ENCODE data around the gene JMJD6. TPM values are rescaled to one million over a fixed set of nuclear protein-coding genes. Genes with fewer than 3 reads are reported as not detected.

The JMJD6 gene
- total and polyA plus RNA-seq, 8 donors = 9.3 to 47.3 (median 23.0) TPM

DNA sequence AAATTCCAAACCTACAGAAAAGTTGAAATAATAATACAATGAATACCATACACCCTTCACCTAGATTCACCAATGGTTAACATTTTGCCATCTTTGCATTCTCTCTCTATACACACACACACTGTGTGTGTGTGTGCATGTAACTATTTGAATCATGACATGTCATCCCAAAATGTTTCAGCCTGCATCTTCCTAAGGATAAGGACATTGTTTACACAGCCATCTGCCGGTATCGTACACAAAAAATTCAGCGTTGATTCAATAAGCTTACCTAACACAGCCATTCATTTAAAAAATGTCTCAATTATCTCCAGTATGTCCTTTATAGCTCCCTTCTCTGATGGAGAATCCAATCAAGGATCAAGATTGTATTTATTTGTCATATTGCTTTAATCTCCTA lies 19.6 kb downstream of the JMJD6 start:
- no peak overlapping the region for H3K4me3 ChIP-seq
- DNase-seq = no peak
- 69 to 88% (median 79%) methylated on average over 3 of the region's 3 CpGs for WGBS, 5 donors
- no peaks in the 10 kb centered on the region for H3K27me3 ChIP-seq
- peak overlapping the region in 2 of 5 donors; percentile 89 to 96 for H3K27ac ChIP-seq
- no peaks in the 10 kb centered on the region for H3K9me3 ChIP-seq
- TF ChIP-seq POLR2AphosphoS5 (IDR thresholded peaks at IDR 0.05) = no peak
- no peak for TF ChIP-seq EP300 (IDR thresholded peaks at IDR 0.05)
- no peak for TF ChIP-seq POLR2A (IDR thresholded peaks at IDR 0.05)
- TF ChIP-seq, protein P1, sequence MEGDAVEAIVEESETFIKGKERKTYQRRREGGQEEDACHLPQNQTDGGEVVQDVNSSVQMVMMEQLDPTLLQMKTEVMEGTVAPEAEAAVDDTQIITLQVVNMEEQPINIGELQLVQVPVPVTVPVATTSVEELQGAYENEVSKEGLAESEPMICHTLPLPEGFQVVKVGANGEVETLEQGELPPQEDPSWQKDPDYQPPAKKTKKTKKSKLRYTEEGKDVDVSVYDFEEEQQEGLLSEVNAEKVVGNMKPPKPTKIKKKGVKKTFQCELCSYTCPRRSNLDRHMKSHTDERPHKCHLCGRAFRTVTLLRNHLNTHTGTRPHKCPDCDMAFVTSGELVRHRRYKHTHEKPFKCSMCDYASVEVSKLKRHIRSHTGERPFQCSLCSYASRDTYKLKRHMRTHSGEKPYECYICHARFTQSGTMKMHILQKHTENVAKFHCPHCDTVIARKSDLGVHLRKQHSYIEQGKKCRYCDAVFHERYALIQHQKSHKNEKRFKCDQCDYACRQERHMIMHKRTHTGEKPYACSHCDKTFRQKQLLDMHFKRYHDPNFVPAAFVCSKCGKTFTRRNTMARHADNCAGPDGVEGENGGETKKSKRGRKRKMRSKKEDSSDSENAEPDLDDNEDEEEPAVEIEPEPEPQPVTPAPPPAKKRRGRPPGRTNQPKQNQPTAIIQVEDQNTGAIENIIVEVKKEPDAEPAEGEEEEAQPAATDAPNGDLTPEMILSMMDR (IDR thresholded peaks at IDR 0.05) = no peak
- H3K4me1 ChIP-seq = peaks cover 21 to 69% (median 48%) of the 10 kb centered on the region in 4 donors
- intact Hi-C loops (cut with DNase I; ENCODE audit: low total_unique reads) = no loop called here
- no peaks in the 10 kb centered on the region for H3K36me3 ChIP-seq

DNA sequence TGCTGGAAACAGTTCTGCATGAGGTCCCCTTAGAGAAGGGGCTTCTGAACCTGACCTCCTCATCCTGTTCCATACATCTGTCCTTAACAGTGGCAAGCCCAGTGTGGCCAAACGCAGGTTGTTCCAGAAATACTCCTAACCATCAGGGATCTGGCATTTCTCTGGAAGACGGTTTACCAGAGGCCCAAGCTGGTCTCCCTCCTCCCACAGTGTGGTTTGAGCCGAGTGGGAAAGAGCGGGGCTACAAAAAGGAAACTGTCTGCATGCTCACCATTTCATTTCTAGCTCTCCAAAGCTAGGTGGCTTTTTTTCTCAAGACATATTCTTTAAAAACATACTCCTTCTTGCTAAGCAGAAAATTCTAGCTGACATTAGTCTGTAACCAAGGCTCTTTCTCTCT lies 21.6 kb downstream of the JMJD6 start:
- DNase-seq = no peak
- 47 to 76% (median 72%) methylated on average over 4 of the region's 4 CpGs for WGBS, 5 donors
- H3K36me3 ChIP-seq = no peaks in the 10 kb centered on the region
- TF ChIP-seq POLR2A (IDR thresholded peaks at IDR 0.05) (no peak), EP300 (IDR thresholded peaks at IDR 0.05) (no peak), POLR2AphosphoS5 (IDR thresholded peaks at IDR 0.05) (no peak)
- TF ChIP-seq, protein P1 (IDR thresholded peaks at IDR 0.05) = no peak
- no peaks in the 10 kb centered on the region for H3K27me3 ChIP-seq
- intact Hi-C loops (cut with DNase I; ENCODE audit: low total_unique reads) = no loop called here
- H3K9me3 ChIP-seq = no peaks in the 10 kb centered on the region
- peak overlapping the region in 2 of 5 donors; percentile 28 to 60 for H3K27ac ChIP-seq
- H3K4me3 ChIP-seq = no peak overlapping the region
- peaks cover 26 to 76% (median 51%) of the 10 kb centered on the region in 4 donors for H3K4me1 ChIP-seq

DNA sequence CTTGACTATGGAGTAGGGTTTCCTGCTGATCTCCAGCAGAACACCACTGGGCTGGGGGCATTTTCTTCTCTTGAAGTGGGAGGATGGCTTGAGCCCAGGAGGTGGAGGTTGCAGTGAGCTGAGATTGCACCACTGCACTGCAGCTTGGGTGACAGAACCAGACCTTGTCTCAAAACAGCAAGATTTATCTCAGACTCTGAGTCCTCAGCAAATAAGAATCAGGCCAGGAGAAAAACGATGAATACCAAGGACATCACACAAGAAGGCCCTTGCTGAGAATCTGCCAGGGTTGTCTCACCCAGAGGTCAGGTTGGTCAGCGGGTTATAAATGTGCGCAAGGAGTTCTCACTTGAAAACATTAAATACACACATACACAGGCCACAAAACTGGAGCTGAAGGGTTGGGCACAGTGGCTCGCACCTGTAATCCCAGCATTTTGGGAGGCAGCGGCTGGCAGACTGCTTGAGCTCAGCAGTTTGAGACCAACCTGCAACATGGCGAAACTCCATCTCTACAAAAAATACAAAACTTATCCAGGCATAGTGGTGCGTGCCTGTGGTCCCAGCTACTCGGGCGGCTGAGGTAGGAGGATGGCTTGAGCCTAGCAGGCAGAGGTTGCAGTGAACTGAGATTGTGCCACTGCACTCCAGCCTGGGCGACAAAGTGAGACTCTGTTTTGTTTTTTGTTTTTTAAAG lies 23.3 kb downstream of the JMJD6 start:
- DNase-seq = no peak
- no peak for TF ChIP-seq POLR2AphosphoS5 (IDR thresholded peaks at IDR 0.05)
- TF ChIP-seq, protein P1 (IDR thresholded peaks at IDR 0.05) = no peak

GRCh38 chr17:76702076-76702475 lies 24.3 kb downstream of the JMJD6 start:
- Histone ChIP-seq H3K4me3 (no peak overlapping the region), H3K36me3 (no peaks in the 10 kb centered on the region), H3K9me3 (no peaks in the 10 kb centered on the region), H3K4me1 (peaks cover 27 to 76% (median 51%) of the 10 kb centered on the region in 4 donors), H3K27ac (peak overlapping the region in 4 of 5 donors; percentile 77 to 87 (median 86)), H3K27me3 (no peaks in the 10 kb centered on the region)
- TF ChIP-seq EP300 (IDR thresholded peaks at IDR 0.05) = no peak
- intact Hi-C loops (cut with DNase I; ENCODE audit: low total_unique reads) = no loop called here
- no peak for DNase-seq
- 47 to 77% (median 72%) methylated on average over 2 of the region's 2 CpGs for WGBS, 5 donors

More for the DNA sequence above, 23.3 kb downstream of the JMJD6 start:
- H3K4me3 ChIP-seq = no peak overlapping the region
- peaks cover 16 to 76% (median 50%) of the 10 kb centered on the region in 4 donors for H3K4me1 ChIP-seq
- no peaks in the 10 kb centered on the region for H3K27me3 ChIP-seq
- H3K36me3 ChIP-seq = no peaks in the 10 kb centered on the region
- H3K9me3 ChIP-seq = no peaks in the 10 kb centered on the region
- WGBS, 5 donors = 85 to 95% (median 91%) methylated on average over 10 of the region's 10 CpGs
- intact Hi-C loops (cut with DNase I; ENCODE audit: low total_unique reads) = no loop called here
- peak overlapping the region in 2 of 5 donors; percentile 49 to 87 for H3K27ac ChIP-seq

GRCh38 chr17:76701471-76701967 lies 24.9 kb downstream of the JMJD6 start:
- H3K36me3 ChIP-seq = no peaks in the 10 kb centered on the region
- peak in 1 of 2 donors; percentile 41 for DNase-seq
- H3K4me3 ChIP-seq = peak overlapping the region in 1 of 4 donors; percentile 11
- peak overlapping the region; percentile 73 to 87 (median 86) for H3K27ac ChIP-seq
- peaks cover 27 to 75% (median 52%) of the 10 kb centered on the region in 4 donors for H3K4me1 ChIP-seq
- TF ChIP-seq POLR2AphosphoS5 (IDR thresholded peaks at IDR 0.05) (no peak), POLR2A (IDR thresholded peaks at IDR 0.05) (no peak), EP300 (IDR thresholded peaks at IDR 0.05) (no peak)
- TF ChIP-seq, protein P1 (IDR thresholded peaks at IDR 0.05) = no peak
- H3K27me3 ChIP-seq = no peaks in the 10 kb centered on the region
- H3K9me3 ChIP-seq = no peaks in the 10 kb centered on the region
- intact Hi-C loops (cut with DNase I; ENCODE audit: low total_unique reads) = no loop called here
- 43 to 72% (median 64%) methylated on average over 11 of the region's 11 CpGs for WGBS, 5 donors
